ENCODE data around the gene CLDN14. TPM values are rescaled to one million over a fixed set of nuclear protein-coding genes. Genes with fewer than 3 reads are reported as not detected.

The CLDN14 gene
- total RNA-seq, 1 experiment from 2014 or later, result not detected

DNA sequence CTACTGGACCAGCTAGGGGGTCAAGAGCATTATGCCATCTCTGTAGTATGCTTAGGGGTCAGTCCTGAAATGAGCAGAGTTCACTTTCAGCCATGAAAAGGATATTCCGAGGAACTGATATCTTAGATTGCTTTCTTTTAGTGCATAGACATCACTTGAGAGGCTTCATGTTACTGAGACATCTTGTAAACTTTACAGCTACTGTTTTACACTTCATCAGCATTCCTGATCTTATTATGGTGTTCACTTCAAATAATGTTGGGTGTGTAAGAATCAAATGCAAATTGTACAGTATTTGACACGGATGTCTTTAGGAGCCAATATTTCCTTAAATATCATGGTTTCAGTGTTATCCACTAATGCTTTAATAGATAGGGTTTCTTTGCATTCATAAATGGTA, 22.4 kb upstream of the CLDN14 start:
- intact Hi-C loops (cut with micrococcal nuclease; ENCODE audit: unreplicated experiment) (loop anchor here (10.0 kb wide), 2 partner anchors 78 to 422 kb away; no protein-coding TSS in a partner anchor), in situ Hi-C loops (cut with HindIII; ENCODE audit: low pct_unique_long_range_greater_than_20kb, low sequenced_read_pairs) (no loop called here)
- no peak overlapping the region for H3K4me3 ChIP-seq (ENCODE audit: low read depth in 2 of 2, low read length in 2 of 2)
- no peak for DNase-seq (ENCODE audit: low read depth, low spot score)
- no TSS peak for BruUV-seq (replicated peaks)
- CTCF ChIA-PET, result interaction anchor here (0.5 kb wide), 1 partner anchor 127 kb away, joined by 3 read pairs; no protein-coding TSS in a partner anchor
- POLR2A ChIA-PET, result no interaction called here
- H3K36me3 ChIP-seq (ENCODE audit: control insufficient read depth, insufficient read depth, low read length), result no peaks in the 10 kb centered on the region
- TF ChIP-seq, protein P1, sequence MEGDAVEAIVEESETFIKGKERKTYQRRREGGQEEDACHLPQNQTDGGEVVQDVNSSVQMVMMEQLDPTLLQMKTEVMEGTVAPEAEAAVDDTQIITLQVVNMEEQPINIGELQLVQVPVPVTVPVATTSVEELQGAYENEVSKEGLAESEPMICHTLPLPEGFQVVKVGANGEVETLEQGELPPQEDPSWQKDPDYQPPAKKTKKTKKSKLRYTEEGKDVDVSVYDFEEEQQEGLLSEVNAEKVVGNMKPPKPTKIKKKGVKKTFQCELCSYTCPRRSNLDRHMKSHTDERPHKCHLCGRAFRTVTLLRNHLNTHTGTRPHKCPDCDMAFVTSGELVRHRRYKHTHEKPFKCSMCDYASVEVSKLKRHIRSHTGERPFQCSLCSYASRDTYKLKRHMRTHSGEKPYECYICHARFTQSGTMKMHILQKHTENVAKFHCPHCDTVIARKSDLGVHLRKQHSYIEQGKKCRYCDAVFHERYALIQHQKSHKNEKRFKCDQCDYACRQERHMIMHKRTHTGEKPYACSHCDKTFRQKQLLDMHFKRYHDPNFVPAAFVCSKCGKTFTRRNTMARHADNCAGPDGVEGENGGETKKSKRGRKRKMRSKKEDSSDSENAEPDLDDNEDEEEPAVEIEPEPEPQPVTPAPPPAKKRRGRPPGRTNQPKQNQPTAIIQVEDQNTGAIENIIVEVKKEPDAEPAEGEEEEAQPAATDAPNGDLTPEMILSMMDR (IDR thresholded peaks at IDR 0.05), result no peak
- TF ChIP-seq POLR2AphosphoS5 (IDR thresholded peaks at IDR 0.05; ENCODE audit: low read depth, low read length) (no peak), TCF7L2 (IDR thresholded peaks at IDR 0.05; ENCODE audit: low read depth, low read length) (no peak), SIN3A (IDR thresholded peaks at IDR 0.05; ENCODE audit: borderline replicate concordance, insufficient read depth, low read depth, low read length) (no peak)
- TF ChIP-seq, protein P2, sequence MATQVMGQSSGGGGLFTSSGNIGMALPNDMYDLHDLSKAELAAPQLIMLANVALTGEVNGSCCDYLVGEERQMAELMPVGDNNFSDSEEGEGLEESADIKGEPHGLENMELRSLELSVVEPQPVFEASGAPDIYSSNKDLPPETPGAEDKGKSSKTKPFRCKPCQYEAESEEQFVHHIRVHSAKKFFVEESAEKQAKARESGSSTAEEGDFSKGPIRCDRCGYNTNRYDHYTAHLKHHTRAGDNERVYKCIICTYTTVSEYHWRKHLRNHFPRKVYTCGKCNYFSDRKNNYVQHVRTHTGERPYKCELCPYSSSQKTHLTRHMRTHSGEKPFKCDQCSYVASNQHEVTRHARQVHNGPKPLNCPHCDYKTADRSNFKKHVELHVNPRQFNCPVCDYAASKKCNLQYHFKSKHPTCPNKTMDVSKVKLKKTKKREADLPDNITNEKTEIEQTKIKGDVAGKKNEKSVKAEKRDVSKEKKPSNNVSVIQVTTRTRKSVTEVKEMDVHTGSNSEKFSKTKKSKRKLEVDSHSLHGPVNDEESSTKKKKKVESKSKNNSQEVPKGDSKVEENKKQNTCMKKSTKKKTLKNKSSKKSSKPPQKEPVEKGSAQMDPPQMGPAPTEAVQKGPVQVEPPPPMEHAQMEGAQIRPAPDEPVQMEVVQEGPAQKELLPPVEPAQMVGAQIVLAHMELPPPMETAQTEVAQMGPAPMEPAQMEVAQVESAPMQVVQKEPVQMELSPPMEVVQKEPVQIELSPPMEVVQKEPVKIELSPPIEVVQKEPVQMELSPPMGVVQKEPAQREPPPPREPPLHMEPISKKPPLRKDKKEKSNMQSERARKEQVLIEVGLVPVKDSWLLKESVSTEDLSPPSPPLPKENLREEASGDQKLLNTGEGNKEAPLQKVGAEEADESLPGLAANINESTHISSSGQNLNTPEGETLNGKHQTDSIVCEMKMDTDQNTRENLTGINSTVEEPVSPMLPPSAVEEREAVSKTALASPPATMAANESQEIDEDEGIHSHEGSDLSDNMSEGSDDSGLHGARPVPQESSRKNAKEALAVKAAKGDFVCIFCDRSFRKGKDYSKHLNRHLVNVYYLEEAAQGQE (IDR thresholded peaks at IDR 0.05; ENCODE audit: insufficient read depth in 1 of 2, low read depth in 2 of 2, low read length in 1 of 2), result no peak
- H3K27me3 ChIP-seq (ENCODE audit: control insufficient read depth, insufficient read depth, low read length), result no peaks in the 10 kb centered on the region
- H3K27ac ChIP-seq (ENCODE audit: low read length), result no peak overlapping the region
- ATAC-seq, result no peak
- no peaks in the 10 kb centered on the region for H3K4me1 ChIP-seq (ENCODE audit: control insufficient read depth, insufficient read depth, low read length)
- no peaks in the 10 kb centered on the region for H3K9me3 ChIP-seq (ENCODE audit: control insufficient read depth, insufficient read depth, low read depth, low read length)

DNA sequence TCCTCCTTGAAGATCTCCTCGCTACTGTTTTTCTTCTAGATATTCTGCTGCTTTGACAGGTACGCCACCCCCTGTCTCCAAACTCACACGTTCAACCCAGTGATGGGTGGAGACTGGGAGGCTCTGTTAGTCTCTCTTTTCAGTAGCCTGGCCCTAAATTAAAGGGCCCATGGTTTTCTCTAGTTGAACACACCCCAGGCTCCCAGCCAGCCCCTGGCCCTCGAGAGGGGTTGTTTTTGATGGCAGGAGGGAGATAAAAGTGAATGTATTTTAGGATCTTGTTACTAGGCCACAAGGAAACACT, 21.6 kb upstream of the CLDN14 start:
- Histone ChIP-seq H3K9me3 (ENCODE audit: control insufficient read depth, insufficient read depth, low read depth, low read length) (no peaks in the 10 kb centered on the region), H3K27ac (ENCODE audit: low read length) (no peak overlapping the region), H3K4me1 (ENCODE audit: control insufficient read depth, insufficient read depth, low read length) (no peaks in the 10 kb centered on the region), H3K4me3 (ENCODE audit: low read depth in 2 of 2, low read length in 2 of 2) (no peak overlapping the region), H3K36me3 (ENCODE audit: control insufficient read depth, insufficient read depth, low read length) (no peaks in the 10 kb centered on the region), H3K27me3 (ENCODE audit: control insufficient read depth, insufficient read depth, low read length) (no peaks in the 10 kb centered on the region)
- ATAC-seq (no peak), DNase-seq (ENCODE audit: low read depth, low spot score) (no peak)
- intact Hi-C loops (cut with micrococcal nuclease; ENCODE audit: unreplicated experiment) (loop anchor here (10.0 kb wide), 2 partner anchors 77 to 423 kb away; no protein-coding TSS in a partner anchor), in situ Hi-C loops (cut with HindIII; ENCODE audit: low pct_unique_long_range_greater_than_20kb, low sequenced_read_pairs) (no loop called here)
- TF ChIP-seq POLR2AphosphoS5 (IDR thresholded peaks at IDR 0.05; ENCODE audit: low read depth, low read length) (no peak), SIN3A (IDR thresholded peaks at IDR 0.05; ENCODE audit: borderline replicate concordance, insufficient read depth, low read depth, low read length) (no peak), TCF7L2 (IDR thresholded peaks at IDR 0.05; ENCODE audit: low read depth, low read length) (no peak)
- TF ChIP-seq, protein P2 (IDR thresholded peaks at IDR 0.05; ENCODE audit: insufficient read depth in 1 of 2, low read depth in 2 of 2, low read length in 1 of 2), result no peak
- TF ChIP-seq, protein P1 (IDR thresholded peaks at IDR 0.05), result no peak
- POLR2A ChIA-PET, result no interaction called here
- CTCF ChIA-PET, result interaction anchor here (0.6 kb wide), 1 partner anchor 58 kb away, joined by 8 read pairs; no protein-coding TSS in a partner anchor
- no TSS peak for BruUV-seq (replicated peaks)
